Testis (tissue), 3 donors: ENCODE results near the gene TNFAIP8. TPM values are rescaled to one million over a fixed set of nuclear protein-coding genes. Genes with fewer than 3 reads are reported as not detected.
A peak's percentile ranks its signal among the peaks of the same experiment; 100 is the strongest.

Experiments
- DNase-seq: peaks from one replicate; pipeline ENCODE4 v3.0.0-alpha.2; 2019
- H3K27ac ChIP-seq, 2 donors: fragments of 200-600 bp; sonication (generic); one replicate each; pipeline ENCODE4 v1.5.1; 2019
- H3K27me3 ChIP-seq: fragments of 200-600 bp; sonication (generic); one replicate; pipeline ENCODE4 v1.5.1; 2019
- H3K36me3 ChIP-seq: fragments of 200-600 bp; sonication (generic); one replicate; pipeline ENCODE4 v1.5.1; 2017; ENCODE audit warnings: low read depth; ENCODE audit errors: missing control alignments
- H3K4me1 ChIP-seq: fragments of 200-600 bp; sonication (generic); one replicate; pipeline ENCODE4 v1.5.1; 2019
- H3K4me3 ChIP-seq, 2 donors: fragments of 200-600 bp; sonication (generic); one replicate each; pipeline ENCODE4 v1.5.1; 2017 to 2019
- H3K9me3 ChIP-seq: fragments of 200-600 bp; sonication (generic); one replicate; pipeline ENCODE4 v1.5.1; 2017
- CTCF ChIP-seq, 3 experiments: fragments of 450-650 bp in 2 of 3; fragments of 200-600 bp in 1 of 3; sonication (generic) in 1 of 3; IDR thresholded peaks; one replicate each; pipeline ENCODE4 v1.5.1; 2016 to 2019; ENCODE audit warnings: antibody characterized with exemption in 3 of 3, mild to moderate bottlenecking in 2 of 3, moderate library complexity in 1 of 3
- POLR2A ChIP-seq: fragments of 450-650 bp; IDR thresholded peaks from one replicate; pipeline ENCODE4 v1.6.1; 2017; ENCODE audit warnings: antibody characterized with exemption, mild to moderate bottlenecking, moderate library complexity
- WGBS, 2 donors: methylation state at CpG; one replicate each; pipeline ENCODE4 v1.1.5; 2018; 5-methylcytosine and 5-hydroxymethylcytosine counted together
- intact Hi-C: fragments of 100-400 bp; cut with DNase I; formaldehyde crosslinking; loops from one replicate; pipeline ENCODE4 v1.15.1; 2023; ENCODE audit warnings: low total_unique reads
- polyA plus RNA-seq: library from polyadenylated mRNA; stranded (reverse); fragments of 350-450 nt; fragmentation: Illumina TruSeq; extraction: RNeasy Lipid Tissue Mini Kit (QIAGEN cat#74804); gene quantifications from one replicate; pipeline ENCODE4 v1.2.3, GENCODE V29; 2014; ENCODE audit warnings: low read depth, low replicate concordance; ENCODE audit not compliant: insufficient read depth
- total RNA-seq, 2 donors: library from RNA; depleted of rRNA; stranded (reverse); fragments of >200 nt; gene quantifications; one replicate each; pipeline ENCODE4 v1.2.3, GENCODE V29; 2016

The TNFAIP8 gene
- total and polyA plus RNA-seq, 3 donors from 2014 or later = 6.3 to 14.0 (median 8.2) TPM

DNA sequence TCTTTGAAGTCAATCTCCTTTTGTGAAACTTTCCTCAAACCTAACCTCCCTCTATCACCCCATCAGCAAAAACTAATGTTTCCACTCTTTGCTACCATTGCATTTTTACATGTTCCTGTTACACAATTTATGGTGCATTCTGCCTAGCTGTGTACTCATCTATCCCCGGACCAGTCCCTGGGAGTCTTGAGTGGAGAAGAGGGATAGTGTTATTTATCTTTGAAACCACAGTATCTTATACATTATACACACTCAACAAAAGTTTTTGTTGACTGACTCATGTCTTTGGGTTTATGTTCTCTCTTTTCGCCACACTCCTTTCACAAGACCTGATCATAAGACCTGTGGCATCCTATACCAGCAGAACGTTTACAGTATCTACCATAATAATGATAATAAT is 26.4 kb downstream of the TNFAIP8 start:
- intact Hi-C loops = no loop called here
- Histone ChIP-seq H3K27ac (no peak overlapping the region), H3K36me3 (no peaks in the 10 kb centered on the region), H3K9me3 (no peaks in the 10 kb centered on the region), H3K4me3 (no peak overlapping the region), H3K4me1 (peaks cover 10% of the 10 kb centered on the region), H3K27me3 (no peaks in the 10 kb centered on the region)
- no peak for DNase-seq
- TF ChIP-seq CTCF (IDR thresholded peaks at IDR 0.05) (no peak), POLR2A (no peak)
- 88 to 91% methylated on average over 3 of the region's 3 CpGs for WGBS, 2 donors

GRCh38 chr5:119383008-119383407 is 27.2 kb downstream of the TNFAIP8 start:
- intact Hi-C loops = no loop called here
- Histone ChIP-seq H3K36me3 (no peaks in the 10 kb centered on the region), H3K27ac (no peak overlapping the region), H3K27me3 (no peaks in the 10 kb centered on the region), H3K4me1 (peaks cover 11% of the 10 kb centered on the region), H3K9me3 (no peaks in the 10 kb centered on the region), H3K4me3 (no peak overlapping the region)
- 83 to 90% methylated on average over 1 of the region's 1 CpG for WGBS, 2 donors
- DNase-seq = no peak
- TF ChIP-seq CTCF (IDR thresholded peaks at IDR 0.05) (no peak), POLR2A (no peak)

- peaks cover 16% of the 10 kb centered on the region for H3K4me1 ChIP-seq
- H3K4me3 ChIP-seq = no peak overlapping the region
- no peak for DNase-seq
- H3K36me3 ChIP-seq = no peaks in the 10 kb centered on the region
- H3K27ac ChIP-seq = no peak overlapping the region
- intact Hi-C loops = no loop called here
- TF ChIP-seq POLR2A (no peak), CTCF (IDR thresholded peaks at IDR 0.05) (no peak)
- no peaks in the 10 kb centered on the region for H3K9me3 ChIP-seq
- WGBS, 2 donors = 75 to 84% methylated on average over 3 of the region's 3 CpGs
- no peaks in the 10 kb centered on the region for H3K27me3 ChIP-seq
Observed at GRCh38 chr5:119385136-119385535, 29.3 kb downstream of the TNFAIP8 start.

DNA sequence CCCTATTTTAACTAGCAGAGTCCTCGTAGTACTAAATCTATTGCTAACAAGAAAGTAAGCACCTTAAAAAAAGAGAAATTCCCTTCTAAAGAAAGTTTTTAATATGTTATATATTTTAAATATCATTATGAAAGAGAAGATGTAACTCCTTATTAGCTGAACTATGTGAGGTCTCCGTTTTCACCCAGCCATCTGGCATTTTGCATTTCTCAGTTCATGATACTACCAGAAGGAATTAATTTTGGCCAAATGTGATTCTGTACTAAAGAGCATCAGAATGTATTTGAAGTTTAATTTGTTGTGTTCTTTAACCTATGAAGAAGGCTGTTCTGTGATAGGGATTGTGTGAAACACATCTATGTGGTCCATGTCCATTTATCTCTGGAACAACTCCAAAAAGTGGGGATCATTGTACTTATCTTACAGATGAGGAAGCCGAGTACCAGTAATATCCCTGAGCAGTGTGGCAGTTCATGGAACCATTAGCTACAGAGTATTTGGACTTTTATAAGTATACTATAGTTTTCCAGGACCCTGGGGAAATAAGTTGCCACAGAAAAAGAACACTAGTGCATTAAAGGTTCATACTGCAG is 29.8 kb downstream of the TNFAIP8 start:
- TF ChIP-seq POLR2A (no peak), CTCF (IDR thresholded peaks at IDR 0.05) (no peak)
- H3K9me3 ChIP-seq = no peaks in the 10 kb centered on the region
- H3K27me3 ChIP-seq = no peaks in the 10 kb centered on the region
- DNase-seq = no peak
- 78 to 86% methylated on average over 3 of the region's 3 CpGs for WGBS, 2 donors
- H3K36me3 ChIP-seq = no peaks in the 10 kb centered on the region
- no peak overlapping the region for H3K27ac ChIP-seq
- H3K4me3 ChIP-seq = no peak overlapping the region
- intact Hi-C loops = no loop called here
- H3K4me1 ChIP-seq = peaks cover 16% of the 10 kb centered on the region

DNA sequence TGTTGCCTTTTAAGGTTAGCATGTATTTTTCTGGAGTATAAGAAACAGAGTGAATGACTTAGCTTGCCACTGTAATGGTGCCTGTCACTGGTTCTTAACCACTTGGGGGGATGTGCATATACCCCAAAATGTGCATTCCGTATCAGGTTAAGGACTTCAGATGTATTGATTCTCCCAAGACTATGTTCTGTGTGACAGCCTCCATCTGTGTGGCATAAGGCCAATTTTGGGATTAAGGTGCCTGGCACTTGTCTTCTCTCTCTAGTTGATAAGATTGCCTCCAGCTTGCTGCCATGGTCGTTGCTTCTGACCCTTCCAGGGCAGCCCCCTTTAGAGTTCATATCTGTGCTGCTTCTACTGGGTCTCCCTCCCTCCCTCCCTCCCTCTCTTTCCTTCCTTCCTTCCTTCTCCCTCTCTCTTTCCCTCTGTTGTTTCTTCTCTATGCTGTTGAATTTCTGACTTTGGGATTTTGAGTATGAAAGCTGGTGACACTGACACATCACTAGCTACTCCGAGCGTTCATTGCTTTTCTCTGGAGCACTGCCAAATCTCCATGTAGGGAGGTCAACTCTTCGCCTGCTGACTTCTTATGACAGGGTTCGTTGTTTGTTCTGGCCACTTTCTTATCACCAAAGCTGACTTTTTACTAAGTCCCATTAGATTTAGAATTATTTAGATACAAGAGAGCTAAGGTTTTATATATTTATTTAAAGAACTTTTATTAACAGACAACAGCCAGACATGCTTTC is 31.0 kb downstream of the TNFAIP8 start:
- intact Hi-C loops = no loop called here
- no peaks in the 10 kb centered on the region for H3K36me3 ChIP-seq
- H3K9me3 ChIP-seq = no peaks in the 10 kb centered on the region
- 39 to 42% methylated on average over 6 of the region's 6 CpGs for WGBS, 2 donors
- DNase-seq = peak; percentile 78
- TF ChIP-seq POLR2A (no peak), CTCF (IDR thresholded peaks at IDR 0.05) (no peak)
- H3K27me3 ChIP-seq = no peaks in the 10 kb centered on the region
- peaks cover 16% of the 10 kb centered on the region for H3K4me1 ChIP-seq
- H3K27ac ChIP-seq = peak overlapping the region in 1 of 2 donors; percentile 28
- no peak overlapping the region for H3K4me3 ChIP-seq
